Thyroid gland (tissue), 4 donors: ENCODE results near the gene CLCNKA. TPM values are rescaled to one million over a fixed set of nuclear protein-coding genes. Genes with fewer than 3 reads are reported as not detected.

Source experiments
- DNase-seq, 2 donors: peaks; one replicate each; pipeline ENCODE4 v3.0.0-alpha.2; 2019
- H3K27ac ChIP-seq, 3 donors: fragments of 200-600 bp; sonication (generic); 1 replicate in 2 of 3; 2 replicates in 1 of 3; pipeline ENCODE4 v1.5.1; 2016 to 2019; ENCODE audit warnings: mild to moderate bottlenecking in 1 of 3, moderate library complexity in 1 of 3
- H3K27me3 ChIP-seq: fragments of 200-600 bp; sonication (generic); one replicate; pipeline ENCODE4 v1.5.1; 2019
- H3K36me3 ChIP-seq, 2 donors: fragments of 200-600 bp; sonication (generic); one replicate each; pipeline ENCODE4 v1.5.1; 2016 to 2019
- H3K4me1 ChIP-seq, 2 donors: fragments of 200-600 bp; sonication (generic); one replicate each; pipeline ENCODE4 v1.5.1; 2017 to 2019
- H3K4me3 ChIP-seq, 3 donors: fragments of 200-600 bp; sonication (generic); replicated peaks in 1 of 3; 1 replicate in 2 of 3; 2 replicates in 1 of 3; pipeline ENCODE4 v1.5.1; 2016; ENCODE audit warnings: mild to moderate bottlenecking in 1 of 3
- H3K9me3 ChIP-seq: fragments of 200-600 bp; sonication (generic); one replicate; pipeline ENCODE4 v1.5.1; 2017
- CTCF ChIP-seq, 6 experiments: fragments of 200-600 bp in 3 of 6; fragments of 450-650 bp in 3 of 6; sonication (generic) in 3 of 6; IDR thresholded peaks; one replicate each; pipeline ENCODE4 v1.5.1; 2016 to 2019; ENCODE audit warnings: antibody characterized with exemption in 6 of 6, mild to moderate bottlenecking in 2 of 6, inconsistent platforms in 1 of 6, moderate library complexity in 1 of 6
- POLR2A ChIP-seq, 2 donors: fragments of 450-650 bp; IDR thresholded peaks; one replicate each; pipeline ENCODE4 v1.6.1; 2017; ENCODE audit warnings: antibody characterized with exemption in 2 of 2, mild to moderate bottlenecking in 2 of 2, moderate library complexity in 1 of 2
- WGBS, 2 donors: methylation state at CpG; one replicate each; pipeline ENCODE4 v1.1.5; 2017; 5-methylcytosine and 5-hydroxymethylcytosine counted together
- intact Hi-C: fragments of 100-400 bp; cut with DNase I; formaldehyde crosslinking; loops from one replicate; pipeline ENCODE4 v1.15.1; 2023
- total RNA-seq, 4 donors: library from RNA; depleted of rRNA; stranded (reverse); fragments of >200 nt; gene quantifications; one replicate each; pipeline ENCODE4 v1.2.3, GENCODE V29; 2016

The CLCNKA gene
- total RNA-seq, 4 donors from 2014 or later, result 3.9 to 27.1 (median 16.1) TPM

- Histone ChIP-seq H3K9me3 (no peaks in the 10 kb centered on the region), H3K27ac (no peak overlapping the region), H3K36me3 (no peaks in the 10 kb centered on the region), H3K4me3 (no peak overlapping the region), H3K27me3 (no peaks in the 10 kb centered on the region), H3K4me1 (no peaks in the 10 kb centered on the region)
- no peak for DNase-seq
- TF ChIP-seq POLR2A (IDR thresholded peaks at IDR 0.05), result no peak
- no peak for TF ChIP-seq CTCF (IDR thresholded peaks at IDR 0.05)
- WGBS, 2 donors, result 82 to 84% methylated on average over 11 to 12 of the region's 17 CpGs
- intact Hi-C loops, result no loop called here
Measured at GRCh38 chr1:15992582-15993500, 29.0 kb upstream of the CLCNKA start.

- WGBS, 2 donors, result 91 to 95% methylated on average over 3 to 6 of the region's 15 CpGs
- no peak for DNase-seq
- intact Hi-C loops, result no loop called here
- TF ChIP-seq POLR2A (IDR thresholded peaks at IDR 0.05) (no peak), CTCF (IDR thresholded peaks at IDR 0.05) (no peak)
- Histone ChIP-seq H3K4me1 (no peaks in the 10 kb centered on the region), H3K27me3 (no peaks in the 10 kb centered on the region), H3K9me3 (no peaks in the 10 kb centered on the region), H3K27ac (no peak overlapping the region), H3K36me3 (no peaks in the 10 kb centered on the region), H3K4me3 (no peak overlapping the region)
Measured at GRCh38 chr1:15993666-15994065, 28.2 kb upstream of the CLCNKA start.

- no peaks in the 10 kb centered on the region for H3K4me1 ChIP-seq
- no peak overlapping the region for H3K4me3 ChIP-seq
- TF ChIP-seq POLR2A (IDR thresholded peaks at IDR 0.05) (no peak), CTCF (IDR thresholded peaks at IDR 0.05) (no peak)
- WGBS, 2 donors, result 100% methylated on average over 2 of the region's 10 CpGs; no CpG with 5 or more reads in 1 of the 2 donors
- no peaks in the 10 kb centered on the region for H3K27me3 ChIP-seq
- H3K9me3 ChIP-seq, result no peaks in the 10 kb centered on the region
- intact Hi-C loops, result no loop called here
- H3K36me3 ChIP-seq, result no peaks in the 10 kb centered on the region
- DNase-seq, result no peak
- H3K27ac ChIP-seq, result no peak overlapping the region
Measured at GRCh38 chr1:15994081-15994480, 27.8 kb upstream of the CLCNKA start.

DNA sequence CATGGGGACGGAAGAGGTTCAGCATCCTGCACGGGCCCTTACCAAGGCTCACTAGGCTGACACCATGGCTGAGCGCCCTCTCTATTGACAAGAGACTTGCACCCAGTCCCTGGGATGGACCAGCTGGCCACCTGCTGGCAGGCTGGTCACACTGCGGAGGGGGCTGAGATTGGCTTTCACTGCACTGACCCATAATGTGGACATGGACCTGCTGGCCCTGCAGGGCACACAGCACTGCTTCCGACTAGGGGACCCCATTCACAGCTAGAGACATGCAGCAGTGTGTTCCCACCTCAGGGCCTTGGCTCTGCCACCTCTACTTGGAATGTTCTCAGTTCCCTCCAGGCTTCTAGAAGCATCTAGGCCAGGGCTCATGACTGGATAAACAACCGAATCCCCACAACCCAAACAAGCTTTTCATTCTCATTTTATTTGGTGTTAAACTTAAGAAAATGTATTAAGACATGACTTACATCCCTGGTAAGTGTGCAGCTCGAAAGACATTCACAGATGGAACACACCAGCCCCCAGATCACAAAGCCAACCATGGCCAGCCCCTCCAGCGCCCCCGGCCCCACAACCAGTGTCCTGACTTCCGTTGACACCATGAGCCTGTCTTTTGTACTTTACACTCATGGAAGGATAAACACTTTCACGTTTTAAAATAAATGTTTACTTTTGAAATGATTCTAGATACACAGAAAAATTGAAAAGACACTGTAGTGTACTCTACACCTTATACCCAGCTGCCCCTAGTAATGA, 27.1 kb upstream of the CLCNKA start:
- Histone ChIP-seq H3K4me1 (no peaks in the 10 kb centered on the region), H3K9me3 (no peaks in the 10 kb centered on the region), H3K4me3 (no peak overlapping the region), H3K27ac (no peak overlapping the region), H3K36me3 (no peaks in the 10 kb centered on the region), H3K27me3 (no peaks in the 10 kb centered on the region)
- DNase-seq, result peak; percentile 52 to 58
- TF ChIP-seq POLR2A (IDR thresholded peaks at IDR 0.05) (no peak), CTCF (IDR thresholded peaks at IDR 0.05) (peak; percentile 51 to 86 (median 72))
- intact Hi-C loops, result no loop called here
- 75% methylated on average over 11 of the region's 11 CpGs for WGBS, 2 donors
